ENCODE data around the gene DNM1.

DNA sequence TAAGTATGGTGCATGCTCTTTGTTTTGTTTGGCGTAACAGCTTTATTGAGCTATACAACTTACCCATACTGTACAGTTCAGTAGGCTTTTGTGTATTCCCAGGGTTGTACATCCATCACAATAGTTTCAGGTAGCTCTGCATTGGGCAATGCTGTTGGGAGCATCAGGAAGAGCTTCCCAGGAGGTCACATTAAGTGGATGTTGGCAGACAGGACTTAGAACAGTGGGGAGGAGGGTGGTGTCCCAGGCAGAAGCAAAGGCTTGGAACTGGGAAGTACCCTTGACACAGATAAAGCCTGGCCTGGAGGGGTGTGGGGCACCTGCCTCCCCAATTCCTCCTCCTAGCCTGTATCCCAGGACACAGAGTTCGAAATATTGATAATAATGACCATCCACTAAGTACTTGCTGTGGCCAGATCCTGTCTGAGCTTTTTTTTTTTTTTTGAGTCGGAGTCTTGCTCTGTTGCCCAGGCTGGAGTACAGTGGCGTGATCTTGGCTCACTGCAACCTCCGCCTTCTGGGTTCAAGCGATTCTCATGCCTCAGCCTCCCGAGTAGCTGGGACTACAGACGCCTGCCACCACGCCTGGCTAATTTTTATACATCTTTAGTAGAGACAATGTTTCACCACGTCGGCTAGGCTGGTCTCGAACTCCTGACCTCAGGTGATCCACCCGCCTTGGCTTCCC lies 41.8 kb upstream of the DNM1 start:
- TF ChIP-seq POLR2AphosphoS5 (IDR thresholded peaks at IDR 0.05) (no peak), EP300 (IDR thresholded peaks at IDR 0.05) (no peak)
- TF ChIP-seq, protein P1, sequence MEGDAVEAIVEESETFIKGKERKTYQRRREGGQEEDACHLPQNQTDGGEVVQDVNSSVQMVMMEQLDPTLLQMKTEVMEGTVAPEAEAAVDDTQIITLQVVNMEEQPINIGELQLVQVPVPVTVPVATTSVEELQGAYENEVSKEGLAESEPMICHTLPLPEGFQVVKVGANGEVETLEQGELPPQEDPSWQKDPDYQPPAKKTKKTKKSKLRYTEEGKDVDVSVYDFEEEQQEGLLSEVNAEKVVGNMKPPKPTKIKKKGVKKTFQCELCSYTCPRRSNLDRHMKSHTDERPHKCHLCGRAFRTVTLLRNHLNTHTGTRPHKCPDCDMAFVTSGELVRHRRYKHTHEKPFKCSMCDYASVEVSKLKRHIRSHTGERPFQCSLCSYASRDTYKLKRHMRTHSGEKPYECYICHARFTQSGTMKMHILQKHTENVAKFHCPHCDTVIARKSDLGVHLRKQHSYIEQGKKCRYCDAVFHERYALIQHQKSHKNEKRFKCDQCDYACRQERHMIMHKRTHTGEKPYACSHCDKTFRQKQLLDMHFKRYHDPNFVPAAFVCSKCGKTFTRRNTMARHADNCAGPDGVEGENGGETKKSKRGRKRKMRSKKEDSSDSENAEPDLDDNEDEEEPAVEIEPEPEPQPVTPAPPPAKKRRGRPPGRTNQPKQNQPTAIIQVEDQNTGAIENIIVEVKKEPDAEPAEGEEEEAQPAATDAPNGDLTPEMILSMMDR (IDR thresholded peaks at IDR 0.05) = no peak
